GM19397 (cell line): ENCODE data around the gene MYL10.

Experiments used
- ATAC-seq: cut with Tn5 transposase; IDR thresholded peaks from one replicate; pipeline ENCODE4 v1.9.1; 2021; ENCODE audit warnings: mild to moderate bottlenecking, moderate library complexity; ENCODE audit not compliant: unreplicated experiment

MYL10 gene

GRCh38 chr7:101598986-101599771 is 29.9 kb downstream of the MYL10 start:
- ATAC-seq, result no peak

- ATAC-seq, result no peak
These were observed 30.6 kb downstream of the MYL10 start for GRCh38 chr7:101598422-101598985.

GRCh38 chr7:101597941-101598340 is 31.2 kb downstream of the MYL10 start:
- no peak for ATAC-seq

DNA sequence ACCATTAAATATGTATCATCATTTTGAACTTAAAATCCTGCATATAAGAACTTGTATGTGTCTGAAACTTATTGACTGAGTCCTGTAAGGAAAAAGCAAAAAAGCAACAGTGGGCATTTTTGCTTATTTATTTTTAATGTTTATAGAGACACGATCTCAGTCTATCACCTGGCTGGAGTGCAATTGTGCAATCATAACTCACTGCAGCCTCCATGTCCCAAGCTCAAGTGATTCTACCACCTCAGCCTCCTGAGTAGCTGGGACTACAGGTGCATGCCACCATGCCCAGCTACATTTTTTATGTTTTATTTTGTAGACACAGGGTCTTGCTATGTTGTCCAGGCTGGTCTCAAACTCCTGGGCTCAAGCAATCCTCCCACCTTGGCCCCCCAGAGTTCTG is 32.2 kb downstream of the MYL10 start:
- ATAC-seq, result no peak

DNA sequence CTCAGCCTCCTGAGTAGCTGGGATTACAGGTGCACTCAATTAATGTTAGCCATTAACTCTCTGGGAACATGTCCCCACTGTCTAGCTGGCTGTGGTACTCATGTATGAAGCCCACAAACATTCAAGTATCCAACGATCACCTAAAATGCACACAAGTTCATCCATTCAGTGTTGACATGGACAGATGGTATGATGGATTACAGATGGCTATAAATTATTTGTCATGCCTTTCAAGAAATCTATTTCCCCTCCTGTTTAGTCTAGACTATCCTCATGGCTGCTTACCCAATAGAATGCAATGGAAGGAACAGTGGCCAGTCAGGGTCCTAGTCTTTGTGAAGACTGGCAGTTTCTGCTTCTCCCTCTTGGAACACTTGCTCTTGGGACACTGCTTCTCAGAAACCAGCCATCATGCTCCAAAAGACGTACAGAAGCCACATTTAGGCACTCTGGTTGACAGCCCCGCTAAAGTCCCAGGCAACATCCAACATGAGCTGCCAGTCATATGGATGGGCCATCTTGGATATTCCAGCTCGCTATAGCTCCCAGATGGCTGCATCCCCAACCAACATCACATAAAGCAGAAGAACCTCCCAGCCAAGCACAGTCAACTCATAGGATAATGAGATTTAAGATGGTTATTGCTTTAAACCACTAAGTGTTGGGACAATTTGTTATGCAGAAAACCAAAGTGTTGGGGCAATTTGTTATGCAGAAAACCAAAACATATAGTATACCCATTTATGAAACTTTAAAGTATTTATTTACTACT is 33.1 kb downstream of the MYL10 start:
- ATAC-seq, result no peak

DNA sequence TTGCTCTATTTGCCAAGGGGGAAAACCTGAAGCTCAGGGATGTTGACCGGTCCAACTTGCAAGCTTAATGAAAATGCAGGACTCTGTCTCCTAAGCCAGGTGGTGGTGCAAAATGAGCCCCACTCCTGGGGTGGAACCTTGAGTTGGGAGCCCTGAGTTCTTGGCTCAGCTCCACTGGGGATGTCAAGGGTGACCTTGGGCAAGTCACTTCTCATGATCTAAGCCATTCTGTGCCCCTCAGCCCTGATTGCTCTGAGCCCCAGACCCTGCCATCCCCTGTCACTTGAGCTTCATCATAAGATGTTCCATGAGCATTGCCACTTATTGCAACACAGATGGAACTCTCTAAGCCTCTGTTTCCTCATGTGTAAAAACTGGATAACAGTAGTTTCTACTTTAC is 33.9 kb downstream of the MYL10 start:
- no peak for ATAC-seq

GRCh38 chr7:101594790-101595189 is 34.3 kb downstream of the MYL10 start:
- no peak for ATAC-seq

DNA sequence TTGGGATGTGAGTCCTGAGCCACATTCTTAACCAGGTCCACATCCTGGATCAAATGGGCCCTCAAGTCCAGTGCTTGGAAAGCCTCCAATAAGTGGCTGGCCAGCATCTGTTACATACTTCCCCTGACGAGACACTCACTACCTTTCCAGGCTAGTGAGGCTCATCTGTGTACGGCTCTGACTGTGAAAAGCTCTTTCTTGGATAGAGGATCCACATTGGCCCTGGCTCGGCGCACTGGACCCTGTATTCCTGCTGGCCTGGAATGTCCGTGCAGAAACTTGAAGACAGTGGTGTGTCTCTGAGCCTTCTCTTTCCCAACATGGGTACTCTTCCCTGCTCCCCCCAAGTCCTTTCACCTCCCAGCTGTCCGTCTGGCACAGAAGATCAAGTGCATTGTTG is 35.5 kb downstream of the MYL10 start:
- no peak for ATAC-seq

GRCh38 chr7:101591504-101591903 is 37.6 kb downstream of the MYL10 start:
- ATAC-seq, result no peak

DNA sequence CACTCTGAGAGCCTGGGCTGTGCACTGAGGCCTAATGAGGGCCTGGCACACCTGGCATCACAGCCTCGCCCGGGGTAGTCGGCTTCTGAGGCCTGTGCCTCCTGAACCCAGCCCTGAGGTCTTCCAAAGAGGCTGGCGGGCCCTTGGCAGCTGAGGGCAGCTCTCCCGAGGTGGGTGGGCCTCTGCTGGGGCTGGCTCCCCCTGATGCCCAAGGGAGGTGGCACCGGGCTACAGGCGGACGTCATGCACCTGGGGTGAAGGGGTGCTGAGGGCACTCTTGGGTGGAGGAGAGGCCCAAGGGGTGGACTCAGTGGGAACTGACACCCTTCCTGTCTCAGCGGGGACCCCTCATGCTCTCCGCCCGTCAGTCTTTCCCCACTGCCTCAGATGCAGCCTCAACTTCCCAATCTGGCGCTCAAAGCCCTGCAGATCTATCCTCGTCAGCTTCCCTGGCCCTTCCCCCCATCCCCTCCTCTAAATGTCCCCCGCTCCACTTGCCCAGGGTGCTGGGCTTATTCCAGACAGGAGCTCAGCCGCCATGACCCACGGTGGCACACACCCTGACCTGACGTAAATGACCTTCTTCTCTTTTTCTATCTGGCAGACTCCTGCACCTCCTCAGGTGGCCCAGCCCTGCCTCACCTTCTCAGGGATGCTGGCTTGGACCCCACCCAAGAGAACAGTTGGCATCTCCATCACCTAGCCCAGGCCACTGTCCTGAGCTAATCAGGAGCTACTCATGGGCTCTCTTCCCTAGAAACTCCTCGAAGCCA is 38.2 kb downstream of the MYL10 start:
- ATAC-seq, result no peak

GRCh38 chr7:101589976-101590662 is 39.0 kb downstream of the MYL10 start:
- no peak for ATAC-seq

GRCh38 chr7:101589052-101589451 is 40.0 kb downstream of the MYL10 start:
- ATAC-seq, result no peak

GRCh38 chr7:101588131-101588935 is 40.8 kb downstream of the MYL10 start:
- no peak for ATAC-seq

DNA sequence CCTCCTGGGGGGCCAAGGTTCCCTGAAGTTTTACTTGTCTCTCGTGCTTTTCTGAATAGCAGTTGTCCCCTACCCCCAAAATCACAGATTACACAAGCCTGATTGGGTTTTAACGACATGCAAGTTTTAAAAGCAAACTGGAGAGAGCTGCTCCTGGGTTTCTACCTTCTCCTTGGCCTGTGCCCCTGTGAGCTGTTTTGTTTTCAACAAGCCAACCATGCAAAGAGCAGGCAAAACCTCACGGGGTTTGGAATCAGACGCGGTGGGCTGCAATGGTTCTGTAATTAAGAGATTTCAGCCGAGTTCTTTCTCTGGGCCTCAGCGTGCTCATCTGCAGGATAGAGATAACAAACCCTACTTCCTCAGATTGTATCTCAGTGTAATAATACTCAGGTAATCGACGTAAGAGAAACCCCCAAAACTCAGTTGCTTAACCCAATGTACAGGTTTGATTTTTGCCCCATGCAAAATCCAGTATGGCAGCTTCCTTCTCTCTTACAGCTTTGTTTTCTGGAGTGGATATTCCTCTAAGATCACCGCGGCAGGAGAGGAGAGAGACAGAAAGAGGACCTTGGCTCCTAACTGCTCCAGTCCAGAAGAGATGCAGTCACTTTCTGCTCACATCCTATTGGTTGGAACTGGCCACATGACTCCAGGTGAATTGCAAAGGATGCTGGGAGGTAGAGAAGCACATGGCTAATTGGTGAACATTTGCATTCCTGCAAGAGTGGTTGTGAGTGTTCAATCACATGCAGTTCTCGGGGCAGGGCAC is 42.0 kb downstream of the MYL10 start:
- ATAC-seq, result no peak

DNA sequence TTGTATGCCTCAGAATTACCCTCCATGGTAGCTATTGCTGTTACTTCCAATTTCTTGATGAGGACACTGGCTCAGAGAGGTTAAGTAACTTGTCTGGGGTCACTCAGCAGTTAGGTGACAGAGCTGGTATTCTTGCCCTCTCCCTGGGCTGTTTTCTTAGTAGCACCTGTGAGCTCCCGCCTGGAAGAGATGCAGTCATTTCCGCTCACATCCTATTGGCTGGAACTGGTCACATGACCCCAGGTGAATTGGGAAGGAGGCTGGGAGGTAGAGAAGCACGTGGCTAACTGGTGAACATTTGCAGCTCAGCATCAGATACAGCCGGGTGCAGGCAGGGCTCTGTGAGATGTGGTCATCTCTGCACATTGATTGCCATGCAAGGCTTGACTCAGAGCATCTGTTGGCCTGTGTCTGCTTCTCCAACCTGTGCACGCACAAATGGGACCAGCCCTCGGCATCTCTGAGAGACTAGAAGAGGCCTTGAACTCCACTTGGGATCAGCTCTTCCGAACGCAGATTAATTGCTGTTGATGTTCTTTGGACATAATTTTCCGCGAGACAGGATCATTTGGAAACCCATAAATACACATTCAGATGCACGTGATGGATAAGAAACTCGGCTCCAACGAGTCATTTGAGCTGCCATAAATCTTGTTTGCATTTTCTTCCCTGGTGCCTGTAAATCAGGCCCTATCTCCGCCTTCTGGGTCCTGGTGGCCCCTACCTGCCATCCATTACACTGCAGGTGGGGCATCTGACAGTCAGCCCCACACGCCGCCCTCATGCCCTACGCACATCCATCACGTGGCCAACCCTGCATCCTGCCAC is 42.8 kb downstream of the MYL10 start:
- no peak for ATAC-seq

- no peak for ATAC-seq
These were observed 46.1 kb downstream of the MYL10 start for GRCh38 chr7:101582971-101583370.

GRCh38 chr7:101581891-101582290 is 47.2 kb downstream of the MYL10 start:
- no peak for ATAC-seq

- ATAC-seq, result no peak
These were observed 48.5 kb downstream of the MYL10 start for GRCh38 chr7:101580596-101580995.
